WERI-Rb-1 (cell line): Measurements from ENCODE around the gene HES4.
A peak's percentile ranks its signal among the peaks of the same experiment; 100 is the strongest.
"Not testable (repeated sequence)": the region's sequence is repeated elsewhere in the genome, so short reads cannot be mapped to it uniquely, and the experiment has no call there.

Experiments
- DNase-seq: peaks from one replicate; pipeline ENCODE4 v3.0.0-alpha.2; 2020
- H3K27ac ChIP-seq: fragments of 250-450 bp; sonication (Bioruptor Pico); 2 replicates; pipeline ENCODE4 v1.5.1; 2020; ENCODE audit warnings: mild to moderate bottlenecking, moderate library complexity
- H3K27me3 ChIP-seq: fragments of 250-450 bp; sonication (Bioruptor Pico); 2 replicates; pipeline ENCODE4 v1.5.1; 2021; ENCODE audit warnings: mild to moderate bottlenecking, low read depth, moderate library complexity; ENCODE audit not compliant: insufficient read depth, severe bottlenecking
- H3K36me3 ChIP-seq: fragments of 250-450 bp; sonication (Bioruptor Pico); 2 replicates; pipeline ENCODE4 v1.5.1; 2020; ENCODE audit warnings: mild to moderate bottlenecking, moderate library complexity
- H3K4me3 ChIP-seq: 2 replicates; pipeline ENCODE4 v1.5.1; 2011; ENCODE audit warnings: low read depth, mild to moderate bottlenecking, control low read depth, low read length
- H3K9me3 ChIP-seq: fragments of 250-450 bp; sonication (Bioruptor Pico); 2 replicates; pipeline ENCODE4 v1.5.1; 2021; ENCODE audit warnings: mild to moderate bottlenecking, moderate library complexity; ENCODE audit not compliant: severe bottlenecking
- TF ChIP-seq, protein P1 (sequence below): IDR thresholded peaks from 2 replicates; pipeline ENCODE4 v1.5.1; 2011; ENCODE audit warnings: low read depth, mild to moderate bottlenecking, control low read depth, inconsistent platforms, low read length

The HES4 gene

DNA sequence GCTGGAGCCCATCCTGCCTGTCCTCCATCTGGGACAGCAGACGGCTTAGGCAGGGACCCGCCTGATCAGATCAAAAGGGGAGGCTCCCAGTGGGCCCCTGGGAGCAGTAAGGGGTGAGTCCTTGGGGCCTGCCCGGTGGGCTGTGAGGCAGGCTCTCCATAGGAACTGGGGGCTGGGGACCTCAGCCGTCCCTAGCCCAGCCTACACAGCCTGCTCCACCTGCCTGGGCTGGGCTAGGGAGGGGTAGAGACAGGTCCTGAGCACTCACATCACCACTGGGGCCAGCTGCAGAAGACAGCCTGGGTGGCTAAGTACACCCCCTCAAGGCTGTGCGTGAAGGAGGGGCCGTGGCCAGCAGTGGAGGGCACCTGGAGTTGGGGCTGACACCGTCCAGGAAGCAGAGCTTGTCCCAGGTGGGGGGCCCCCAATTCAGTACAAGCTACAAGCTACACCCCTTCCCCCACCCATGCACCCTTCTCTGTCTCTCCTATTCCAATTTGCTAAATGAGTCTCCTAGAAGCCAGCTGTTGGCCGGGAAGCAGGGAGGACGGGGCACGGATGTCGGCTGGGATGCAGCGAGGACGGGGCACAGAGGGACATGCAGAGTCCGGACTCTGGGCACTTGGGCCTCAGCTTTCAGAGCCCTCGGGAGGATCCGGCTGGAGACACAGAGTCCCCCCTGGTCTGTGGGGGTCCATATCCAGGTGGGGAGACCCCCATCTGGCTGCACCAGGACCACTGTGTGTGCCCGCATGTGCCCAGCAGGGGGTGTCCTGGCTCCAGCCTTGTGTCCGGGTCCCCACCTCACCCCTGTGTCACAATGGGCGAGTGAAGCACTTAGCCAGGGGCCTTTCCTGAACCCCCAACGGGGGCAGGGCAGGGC is 15.1 kb upstream of the HES4 start:
- peak; percentile 61 for DNase-seq
- no peaks in the 10 kb centered on the region for H3K9me3 ChIP-seq
- H3K36me3 ChIP-seq, result no peaks in the 10 kb centered on the region
- TF ChIP-seq, protein P1, sequence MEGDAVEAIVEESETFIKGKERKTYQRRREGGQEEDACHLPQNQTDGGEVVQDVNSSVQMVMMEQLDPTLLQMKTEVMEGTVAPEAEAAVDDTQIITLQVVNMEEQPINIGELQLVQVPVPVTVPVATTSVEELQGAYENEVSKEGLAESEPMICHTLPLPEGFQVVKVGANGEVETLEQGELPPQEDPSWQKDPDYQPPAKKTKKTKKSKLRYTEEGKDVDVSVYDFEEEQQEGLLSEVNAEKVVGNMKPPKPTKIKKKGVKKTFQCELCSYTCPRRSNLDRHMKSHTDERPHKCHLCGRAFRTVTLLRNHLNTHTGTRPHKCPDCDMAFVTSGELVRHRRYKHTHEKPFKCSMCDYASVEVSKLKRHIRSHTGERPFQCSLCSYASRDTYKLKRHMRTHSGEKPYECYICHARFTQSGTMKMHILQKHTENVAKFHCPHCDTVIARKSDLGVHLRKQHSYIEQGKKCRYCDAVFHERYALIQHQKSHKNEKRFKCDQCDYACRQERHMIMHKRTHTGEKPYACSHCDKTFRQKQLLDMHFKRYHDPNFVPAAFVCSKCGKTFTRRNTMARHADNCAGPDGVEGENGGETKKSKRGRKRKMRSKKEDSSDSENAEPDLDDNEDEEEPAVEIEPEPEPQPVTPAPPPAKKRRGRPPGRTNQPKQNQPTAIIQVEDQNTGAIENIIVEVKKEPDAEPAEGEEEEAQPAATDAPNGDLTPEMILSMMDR, result peak; percentile 75
- no peak overlapping the region for H3K4me3 ChIP-seq
- peak overlapping the region; percentile 49 for H3K27ac ChIP-seq
- no peaks in the 10 kb centered on the region for H3K27me3 ChIP-seq

DNA sequence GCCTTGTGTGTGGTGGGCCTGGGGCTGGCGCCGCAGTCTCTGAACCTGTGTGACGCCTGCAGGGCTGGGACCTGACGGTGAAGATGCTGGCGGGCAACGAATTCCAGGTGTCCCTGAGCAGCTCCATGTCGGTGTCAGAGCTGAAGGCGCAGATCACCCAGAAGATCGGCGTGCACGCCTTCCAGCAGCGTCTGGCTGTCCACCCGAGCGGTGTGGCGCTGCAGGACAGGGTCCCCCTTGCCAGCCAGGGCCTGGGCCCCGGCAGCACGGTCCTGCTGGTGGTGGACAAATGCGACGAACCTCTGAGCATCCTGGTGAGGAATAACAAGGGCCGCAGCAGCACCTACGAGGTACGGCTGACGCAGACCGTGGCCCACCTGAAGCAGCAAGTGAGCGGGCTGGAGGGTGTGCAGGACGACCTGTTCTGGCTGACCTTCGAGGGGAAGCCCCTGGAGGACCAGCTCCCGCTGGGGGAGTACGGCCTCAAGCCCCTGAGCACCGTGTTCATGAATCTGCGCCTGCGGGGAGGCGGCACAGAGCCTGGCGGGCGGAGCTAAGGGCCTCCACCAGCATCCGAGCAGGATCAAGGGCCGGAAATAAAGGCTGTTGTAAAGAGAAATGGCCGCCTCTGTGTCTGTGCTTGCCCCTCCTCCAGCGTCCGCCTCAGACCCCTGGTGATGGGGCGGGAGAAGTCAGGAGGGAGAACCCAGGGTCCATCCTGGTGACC is 14.2 kb upstream of the HES4 start:
- Histone ChIP-seq H3K27ac (peak overlapping the region; percentile 49), H3K4me3 (no peak overlapping the region), H3K9me3 (no peaks in the 10 kb centered on the region), H3K27me3 (no peaks in the 10 kb centered on the region), H3K36me3 (no peaks in the 10 kb centered on the region)
- TF ChIP-seq, protein P1, result no peak
- peak; percentile 18 for DNase-seq

DNA sequence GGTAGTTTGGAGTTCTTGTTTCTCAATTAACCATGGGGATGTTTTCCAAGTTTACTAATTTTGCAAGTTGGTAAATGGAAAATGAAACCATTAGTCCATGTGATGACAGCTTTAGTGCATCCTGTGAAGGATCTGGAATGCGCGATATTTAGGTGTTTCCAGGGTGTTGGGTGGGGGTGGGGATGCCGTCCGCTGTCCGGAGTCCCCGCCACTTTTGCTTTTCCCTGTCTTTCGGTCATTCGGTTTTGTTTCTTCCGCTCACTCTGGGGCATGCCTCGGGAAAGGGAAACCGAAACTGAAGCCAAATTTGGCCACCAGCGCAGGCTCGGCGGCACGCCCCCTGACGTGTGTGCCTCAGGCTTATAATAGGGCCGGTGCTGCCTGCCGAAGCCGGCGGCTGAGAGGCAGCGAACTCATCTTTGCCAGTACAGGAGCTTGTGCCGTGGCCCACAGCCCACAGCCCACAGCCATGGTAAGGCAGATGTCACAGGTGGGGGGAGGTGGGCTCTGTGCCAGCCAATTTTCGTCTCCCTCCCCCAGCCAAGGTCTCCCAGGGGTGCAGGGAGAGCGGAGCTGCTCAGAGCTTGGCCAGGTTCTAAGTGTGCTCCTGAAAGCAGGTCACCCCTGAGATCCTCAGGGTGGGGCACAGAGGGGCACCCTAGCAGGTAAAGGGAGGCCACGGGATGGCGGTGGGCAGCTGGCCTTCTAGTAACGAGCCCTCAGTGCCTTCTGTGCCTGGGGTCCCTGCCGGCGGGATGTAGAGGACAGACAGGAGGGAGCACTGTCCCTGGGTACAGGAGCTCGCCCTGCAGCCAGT is 13.4 kb upstream of the HES4 start, which contains the start of gene ISG15:
Gene ISG15, plus strand, starts transcription at position 393 of the 817 bp plus-strand sequence. Its CDS starts 77 bp downstream, at position 470.
- H3K36me3 ChIP-seq, result no peaks in the 10 kb centered on the region
- H3K9me3 ChIP-seq, result no peaks in the 10 kb centered on the region
- no peak within 1 kb of the TSS for H3K4me3 ChIP-seq
- TF ChIP-seq, protein P1, result no peak
- no peaks in the 10 kb centered on the region for H3K27me3 ChIP-seq
- peak within 1 kb of the TSS; percentile 49 for H3K27ac ChIP-seq
- DNase-seq, result no peak

DNA sequence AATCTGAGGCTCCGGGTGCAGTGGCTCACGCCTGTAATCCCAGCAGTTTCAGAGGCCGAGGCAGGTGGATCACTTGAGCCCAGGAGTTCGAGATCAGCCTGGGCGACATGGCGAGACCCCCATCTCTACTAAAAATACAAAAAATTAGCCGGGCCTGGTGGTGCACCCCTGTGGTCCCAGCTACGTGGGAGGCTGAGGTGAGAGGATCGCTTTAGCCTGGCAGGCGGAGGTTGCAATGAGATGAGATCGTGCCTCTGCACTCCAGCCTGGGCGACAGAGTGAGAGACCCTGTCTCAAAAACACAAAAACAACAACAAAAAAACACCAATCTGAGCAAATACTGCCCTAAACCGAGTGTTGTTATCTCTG is 12.8 kb upstream of the HES4 start:
- not testable (repeated sequence) for H3K27ac ChIP-seq, H3K4me3 ChIP-seq, H3K9me3 ChIP-seq, H3K36me3 ChIP-seq, H3K27me3 ChIP-seq, DNase-seq

DNA sequence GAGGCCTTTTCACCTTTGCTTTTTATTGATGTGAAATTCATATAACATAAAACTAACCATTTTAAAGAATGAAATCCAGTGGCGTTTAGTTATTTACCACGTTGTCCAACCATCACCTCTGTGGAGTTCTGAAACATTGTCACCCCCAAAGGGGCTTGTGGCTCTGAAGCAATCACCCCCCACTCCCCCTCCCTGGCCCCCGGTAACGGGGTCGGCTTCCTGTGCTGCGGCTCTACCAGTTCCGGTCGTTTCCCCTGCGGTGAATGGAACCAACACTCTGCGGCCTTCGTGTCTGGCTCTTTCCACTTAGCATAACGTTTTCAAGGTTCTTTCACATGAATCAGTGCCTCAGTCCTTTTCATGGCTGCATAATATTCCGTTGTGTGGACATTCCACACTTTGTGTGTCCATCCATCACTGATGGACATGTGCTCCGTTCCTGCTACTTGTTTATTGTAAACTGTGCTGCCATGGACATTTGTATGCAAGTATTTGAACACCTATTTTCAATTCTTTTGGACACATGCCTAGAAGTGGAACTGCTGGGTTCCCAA is 11.6 kb upstream of the HES4 start:
- Histone ChIP-seq H3K4me3 (no peak overlapping the region), H3K36me3 (no peaks in the 10 kb centered on the region), H3K27me3 (no peaks in the 10 kb centered on the region), H3K9me3 (no peaks in the 10 kb centered on the region), H3K27ac (no peak overlapping the region)
- TF ChIP-seq, protein P1, result no peak
- no peak for DNase-seq

DNA sequence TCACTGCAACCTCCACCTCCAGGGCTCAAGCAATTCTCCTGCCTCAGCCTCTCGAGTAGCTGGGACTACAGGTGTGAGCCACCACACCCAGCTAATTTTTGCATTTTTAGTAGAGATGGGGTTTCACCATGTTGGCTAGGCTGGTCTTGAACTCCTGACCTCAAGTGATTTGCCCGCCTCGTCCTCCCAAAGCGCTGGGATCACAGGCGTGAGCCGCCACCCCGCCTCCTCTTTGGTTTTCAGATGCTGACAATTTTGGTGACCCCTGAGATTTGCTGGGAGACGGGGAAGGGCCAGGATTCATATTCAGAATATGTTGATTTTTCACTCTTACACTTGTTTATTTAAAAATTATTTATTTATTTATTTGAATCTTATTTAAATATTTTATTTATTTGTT is 10.2 kb upstream of the HES4 start:
- not testable (repeated sequence) for H3K36me3 ChIP-seq, H3K27me3 ChIP-seq, DNase-seq, H3K27ac ChIP-seq, H3K4me3 ChIP-seq, H3K9me3 ChIP-seq
